BLaER1 treated with 17β-estradiol and CSF1 and Interleukin-3, amounts not matched to agents 10 nM and 100 nM (cell line): Measurements from ENCODE around the gene FLII.
A peak's percentile ranks its signal among the peaks of the same experiment; 100 is the strongest.

Experiments
- H3K27ac ChIP-seq, 11 experiments: shearing (Covaris generic); formaldehyde crosslinking; 2 replicates each; pipeline ENCODE4 v1.8.1; 2022
- H3K27me3 ChIP-seq, 11 experiments: shearing (Covaris generic); formaldehyde crosslinking; 2 replicates each; pipeline ENCODE4 v1.8.1; 2022
- H3K36me3 ChIP-seq, 11 experiments: shearing (Covaris generic); formaldehyde crosslinking; 2 replicates each; pipeline ENCODE4 v1.8.1; 2022
- H3K4me1 ChIP-seq, 10 experiments: shearing (Covaris generic); formaldehyde crosslinking; 2 replicates each; pipeline ENCODE4 v1.8.1; 2022
- H3K4me2 ChIP-seq, 11 experiments: shearing (Covaris generic); formaldehyde crosslinking; 2 replicates each; pipeline ENCODE4 v1.8.1; 2022
- H3K4me3 ChIP-seq, 10 experiments: shearing (Covaris generic); formaldehyde crosslinking; 2 replicates each; pipeline ENCODE4 v1.8.1; 2022
- H3K9ac ChIP-seq, 11 experiments: shearing (Covaris generic); formaldehyde crosslinking; 2 replicates each; pipeline ENCODE4 v1.8.1; 2022
- H3K9me3 ChIP-seq, 11 experiments: shearing (Covaris generic); formaldehyde crosslinking; replicated peaks in 1 of 11; 2 replicates each; pipeline ENCODE4 v1.8.1; 2022
- H4K20me1 ChIP-seq, 11 experiments: shearing (Covaris generic); formaldehyde crosslinking; 2 replicates each; pipeline ENCODE4 v1.8.1; 2022
- Cebpa-rat ChIP-seq, 11 experiments: shearing (Covaris generic); IDR thresholded peaks; 2 replicates each; pipeline ENCODE4 v1.8.1; 2022

FLII gene

DNA sequence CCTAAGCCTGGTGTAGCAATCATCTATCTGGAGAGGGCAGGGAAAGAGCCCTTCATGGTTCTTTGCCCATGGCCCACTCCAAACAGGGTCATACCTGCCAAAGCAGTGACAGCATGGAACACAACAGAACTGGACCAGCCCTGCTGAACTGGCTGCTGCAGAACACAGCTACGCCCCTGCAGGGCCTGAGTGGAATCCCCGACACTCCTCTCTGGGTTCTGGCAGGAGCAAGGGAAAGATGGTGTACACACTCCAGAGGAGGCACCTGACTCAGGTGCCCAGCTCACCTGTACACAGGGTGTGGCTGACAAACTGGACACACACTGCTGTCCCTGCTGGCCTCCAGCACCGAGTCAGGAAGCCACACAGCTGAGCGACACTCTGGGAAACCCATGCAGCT, 21.7 kb upstream of the FLII start:
- H4K20me1 ChIP-seq = peaks cover 0 to 82% (median 36%) of the 10 kb centered on the region in 11 experiments; a peak in 17 of 22 replicates
- H3K27ac ChIP-seq = no peak overlapping the region
- H3K9me3 ChIP-seq = no peaks in the 10 kb centered on the region
- no peak overlapping the region for H3K9ac ChIP-seq
- no peaks in the 10 kb centered on the region for H3K27me3 ChIP-seq
- peaks cover 99 to 100% (median 100%) of the 10 kb centered on the region in 11 experiments for H3K36me3 ChIP-seq
- no peak overlapping the region for H3K4me3 ChIP-seq
- H3K4me2 ChIP-seq = no peak overlapping the region
- TF ChIP-seq Cebpa-rat (IDR thresholded peaks at IDR 0.05) = no peak
- H3K4me1 ChIP-seq = no peaks in the 10 kb centered on the region

- Histone ChIP-seq H3K27ac (no peak overlapping the region), H3K4me2 (no peak overlapping the region), H3K9me3 (no peaks in the 10 kb centered on the region), H3K36me3 (peaks cover 97 to 100% (median 99%) of the 10 kb centered on the region in 11 experiments), H3K9ac (no peak overlapping the region), H3K27me3 (no peaks in the 10 kb centered on the region), H4K20me1 (peaks cover 0 to 84% (median 39%) of the 10 kb centered on the region in 11 experiments; a peak in 16 of 22 replicates), H3K4me1 (no peaks in the 10 kb centered on the region), H3K4me3 (no peak overlapping the region)
- no peak for TF ChIP-seq Cebpa-rat (IDR thresholded peaks at IDR 0.05)
These were observed 20.3 kb upstream of the FLII start for GRCh38 chr17:18278867-18279266.

- TF ChIP-seq Cebpa-rat (IDR thresholded peaks at IDR 0.05) = no peak
- Histone ChIP-seq H3K27me3 (no peaks in the 10 kb centered on the region), H3K36me3 (peaks cover 91 to 100% (median 99%) of the 10 kb centered on the region in 11 experiments), H3K4me2 (no peak overlapping the region), H4K20me1 (peaks cover 0 to 82% (median 37%) of the 10 kb centered on the region in 11 experiments; a peak in 16 of 22 replicates), H3K27ac (no peak overlapping the region), H3K4me1 (0 out of 20 replicates have a peak, but pooled peaks cover 0 to 4% (median 0%) of the 10 kb centered on the region in 10 experiments), H3K9ac (no peak overlapping the region; a peak in 1 of 22 replicates), H3K9me3 (no peaks in the 10 kb centered on the region), H3K4me3 (no peak overlapping the region)
These were observed 18.5 kb upstream of the FLII start for GRCh38 chr17:18277076-18277475.

GRCh38 chr17:18270046-18270931, 11.8 kb upstream of the FLII start:
- Histone ChIP-seq H3K27ac (no peak overlapping the region), H3K4me1 (peaks cover 0 to 5% (median 0%) of the 10 kb centered on the region in 10 experiments; a peak in 2 of 20 replicates), H3K4me2 (no peak overlapping the region), H3K4me3 (no peak overlapping the region), H3K36me3 (peaks cover 43 to 64% (median 56%) of the 10 kb centered on the region in 11 experiments), H3K27me3 (no peaks in the 10 kb centered on the region), H3K9me3 (no peaks in the 10 kb centered on the region), H4K20me1 (peaks cover 0 to 62% (median 17%) of the 10 kb centered on the region in 11 experiments; a peak in 11 of 22 replicates), H3K9ac (no peak overlapping the region)
- no peak for TF ChIP-seq Cebpa-rat (IDR thresholded peaks at IDR 0.05)

GRCh38 chr17:18267927-18268711, 9.6 kb upstream of the FLII start:
- Histone ChIP-seq H4K20me1 (peaks cover 0 to 59% (median 15%) of the 10 kb centered on the region in 11 experiments; a peak in 11 of 22 replicates), H3K4me2 (no peak overlapping the region), H3K27ac (no peak overlapping the region), H3K9me3 (no peaks in the 10 kb centered on the region), H3K4me1 (peaks cover 0 to 5% (median 0%) of the 10 kb centered on the region in 10 experiments; a peak in 3 of 20 replicates), H3K4me3 (no peak overlapping the region), H3K36me3 (peaks cover 35 to 64% (median 56%) of the 10 kb centered on the region in 11 experiments), H3K27me3 (no peaks in the 10 kb centered on the region), H3K9ac (no peak overlapping the region)
- no peak for TF ChIP-seq Cebpa-rat (IDR thresholded peaks at IDR 0.05)

DNA sequence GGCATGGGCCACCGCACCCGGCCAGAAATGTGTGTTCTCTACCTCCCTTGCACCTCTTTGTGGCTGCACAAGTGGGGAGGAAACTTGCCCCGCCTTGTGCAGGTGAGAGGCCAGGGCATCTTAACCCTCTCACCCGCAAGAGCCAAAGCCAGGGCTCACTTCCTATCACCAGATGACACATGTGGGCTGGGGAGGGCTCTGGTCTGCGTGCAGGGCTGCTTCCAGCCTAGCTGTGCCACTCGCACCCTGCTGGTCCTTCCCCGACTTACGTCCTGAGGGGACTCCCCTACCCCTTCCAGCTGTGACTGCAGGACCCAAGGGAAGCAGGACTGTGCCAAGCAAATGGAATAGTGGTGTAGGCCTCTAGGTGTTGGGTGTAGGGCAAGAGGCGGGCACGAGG, 8.8 kb upstream of the FLII start:
- Histone ChIP-seq H3K4me2 (no peak overlapping the region), H3K9ac (no peak overlapping the region), H4K20me1 (peaks cover 0 to 60% (median 17%) of the 10 kb centered on the region in 11 experiments; a peak in 13 of 22 replicates), H3K4me1 (peaks cover 0 to 11% (median 3%) of the 10 kb centered on the region in 10 experiments; a peak in 16 of 20 replicates), H3K27ac (no peak overlapping the region), H3K4me3 (no peak overlapping the region), H3K27me3 (no peaks in the 10 kb centered on the region), H3K36me3 (peaks cover 28 to 60% (median 50%) of the 10 kb centered on the region in 11 experiments; a peak in 20 of 22 replicates), H3K9me3 (no peaks in the 10 kb centered on the region)
- no peak for TF ChIP-seq Cebpa-rat (IDR thresholded peaks at IDR 0.05)

GRCh38 chr17:18263885-18264682, 5.5 kb upstream of the FLII start:
- no peak overlapping the region for H3K9ac ChIP-seq
- peaks cover 22 to 33% (median 28%) of the 10 kb centered on the region in 10 experiments for H3K4me1 ChIP-seq
- H3K9me3 ChIP-seq = no peaks in the 10 kb centered on the region
- H3K27ac ChIP-seq = no peak overlapping the region
- peaks cover 0 to 43% (median 10%) of the 10 kb centered on the region in 11 experiments; a peak in 12 of 22 replicates for H4K20me1 ChIP-seq
- no peaks in the 10 kb centered on the region for H3K27me3 ChIP-seq
- peaks cover 7 to 34% (median 28%) of the 10 kb centered on the region in 11 experiments; a peak in 16 of 22 replicates for H3K36me3 ChIP-seq
- no peak for TF ChIP-seq Cebpa-rat (IDR thresholded peaks at IDR 0.05)
- H3K4me3 ChIP-seq = no peak overlapping the region
- no peak overlapping the region for H3K4me2 ChIP-seq

DNA sequence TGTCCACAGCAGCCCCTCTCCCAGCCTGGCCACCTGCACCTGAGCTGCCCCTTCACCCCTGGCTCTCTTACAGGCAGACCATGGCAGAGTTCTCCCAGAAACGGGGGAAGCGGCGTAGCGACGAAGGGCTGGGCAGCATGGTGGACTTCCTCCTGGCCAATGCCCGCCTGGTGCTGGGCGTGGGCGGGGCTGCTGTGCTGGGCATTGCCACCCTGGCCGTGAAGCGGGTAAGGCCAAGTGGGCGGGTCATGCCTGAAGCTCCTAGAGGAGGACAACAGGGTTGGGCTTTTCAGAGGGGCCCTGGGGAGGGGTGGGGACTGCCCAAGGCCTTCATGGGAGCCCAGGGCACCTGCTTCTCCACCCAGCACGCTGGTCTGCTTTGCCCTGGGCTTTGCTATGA, 4.1 kb upstream of the FLII start:
- peaks cover 7 to 34% (median 28%) of the 10 kb centered on the region in 11 experiments; a peak in 16 of 22 replicates for H3K36me3 ChIP-seq
- peak overlapping the region in 6 of 11 experiments; percentile 92 to 98 (median 95); a peak in 7 of 22 replicates for H3K4me2 ChIP-seq
- H4K20me1 ChIP-seq = peaks cover under 1 to 31% (median 10%) of the 10 kb centered on the region in 11 experiments; a peak in 19 of 22 replicates
- no peaks in the 10 kb centered on the region for H3K27me3 ChIP-seq
- no peak overlapping the region for H3K27ac ChIP-seq
- H3K9me3 ChIP-seq = no peaks in the 10 kb centered on the region
- H3K4me1 ChIP-seq = peaks cover 29 to 37% (median 33%) of the 10 kb centered on the region in 10 experiments
- no peak overlapping the region for H3K4me3 ChIP-seq
- TF ChIP-seq Cebpa-rat (IDR thresholded peaks at IDR 0.05) = no peak
- H3K9ac ChIP-seq = peak overlapping the region in 4 of 11 experiments; percentile 79 to 86 (median 84); a peak in 3 of 22 replicates
